Measurements from ENCODE around the gene TMEM43.
A peak's percentile ranks its signal among the peaks of the same experiment; 100 is the strongest.
"Not testable (repeated sequence)": the region's sequence is repeated elsewhere in the genome, so short reads cannot be mapped to it uniquely, and the experiment has no call there.

Gene TMEM43

DNA sequence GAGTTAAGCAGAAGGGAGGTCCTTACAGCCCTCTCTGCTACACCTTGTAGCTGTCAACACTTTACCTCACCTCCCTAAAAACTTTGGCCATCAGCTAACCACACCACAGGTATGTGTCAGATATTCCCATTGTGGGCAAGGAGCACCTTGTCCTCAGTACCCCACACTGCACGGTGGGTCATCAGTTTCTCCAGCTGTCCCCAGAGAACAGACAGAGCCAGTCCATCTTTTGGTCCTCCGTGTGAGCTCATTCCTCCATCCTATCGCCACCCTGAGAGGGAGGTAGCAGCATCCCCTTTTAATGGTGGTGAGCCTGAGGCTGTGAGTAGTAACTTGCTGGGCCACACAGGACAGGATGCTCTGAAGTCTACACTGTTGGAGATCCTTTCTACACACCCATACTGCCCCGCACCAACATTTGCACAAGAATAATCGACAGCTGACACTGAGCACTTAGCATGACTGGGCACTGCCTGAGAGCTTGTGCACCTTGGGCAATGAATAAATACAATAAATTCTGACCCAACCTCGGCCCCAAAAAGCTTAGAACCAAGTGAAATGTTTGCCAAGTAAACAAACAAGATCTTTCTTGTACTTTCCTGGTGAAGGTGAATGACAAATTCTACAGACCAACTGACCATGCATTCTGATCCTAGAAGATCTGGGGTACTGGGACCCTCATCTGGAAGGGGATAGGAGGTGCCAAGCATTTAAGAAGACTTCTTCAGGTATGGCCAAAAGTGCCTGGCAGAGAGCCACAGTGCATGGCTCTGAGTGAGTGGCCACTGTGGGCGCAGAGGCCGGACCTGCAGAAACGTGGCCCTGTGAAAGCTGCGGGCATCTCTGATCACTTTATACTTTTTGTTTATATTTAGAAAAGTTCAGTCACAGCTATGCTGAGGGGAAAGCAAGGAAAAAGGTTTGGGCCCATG, 7.1 kb upstream of the TMEM43 start:
- no peak for ATAC-seq (replicated peaks)
- H3K4me3 Mint-ChIP-seq: no peak overlapping the region
- peaks cover 37 to 59% of the 10 kb centered on the region in 2 donors for H3K36me3 Mint-ChIP-seq
- H3K9me3 Mint-ChIP-seq: no peaks in the 10 kb centered on the region
- H3K4me1 Mint-ChIP-seq: peaks cover 14 to 15% of the 10 kb centered on the region in 2 donors
- DNase-seq: no peak
- H3K27me3 Mint-ChIP-seq: no peaks in the 10 kb centered on the region
- H3K27ac Mint-ChIP-seq: peak overlapping the region; percentile 37

DNA sequence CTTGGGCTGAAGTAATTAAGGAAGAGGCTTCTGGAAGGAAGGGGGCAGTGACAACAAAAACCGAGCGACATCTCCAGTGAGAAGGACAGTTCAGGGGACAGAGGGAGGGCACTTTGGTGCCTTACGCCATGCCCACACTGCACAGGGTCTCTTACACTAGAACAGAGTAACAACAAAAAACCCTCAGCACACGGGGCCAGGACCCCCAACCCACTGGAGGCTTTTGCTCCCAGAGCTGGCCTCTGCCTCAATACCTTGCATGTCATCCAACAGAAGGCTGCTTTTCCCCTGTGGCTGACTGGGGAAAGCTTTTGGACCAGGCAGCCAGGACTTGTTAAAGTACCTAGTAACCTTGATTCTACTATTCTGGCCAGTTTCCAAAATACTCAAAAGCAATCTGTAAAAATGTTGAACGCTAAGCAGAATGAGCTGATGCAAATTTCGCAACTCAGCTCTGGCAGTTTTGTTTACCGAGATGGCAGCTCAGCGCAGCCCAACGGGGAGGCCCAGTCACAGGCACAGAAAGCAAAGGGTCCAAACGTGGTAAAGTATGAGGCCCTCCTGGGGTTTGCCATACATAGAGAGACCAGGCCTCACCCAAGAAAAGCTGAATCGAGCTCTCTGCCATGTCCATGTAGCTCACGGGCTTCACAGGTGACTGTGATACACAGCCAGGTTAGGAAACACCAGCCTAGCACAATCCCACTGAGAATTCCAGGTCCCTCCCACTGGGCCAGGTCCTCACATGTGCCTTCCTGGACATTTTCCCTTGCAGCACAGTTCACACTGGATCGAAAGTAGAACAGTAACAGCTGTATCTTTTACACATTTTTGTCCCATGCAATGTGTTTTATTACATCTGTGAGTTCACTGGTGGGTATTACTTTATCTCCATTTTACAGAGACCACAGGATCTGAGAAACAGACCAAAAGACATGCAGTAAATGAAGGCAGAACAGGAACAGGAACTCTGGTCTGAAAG, 6.2 kb upstream of the TMEM43 start:
- Mint-ChIP-seq H3K27ac (no peak overlapping the region), H3K9me3 (no peaks in the 10 kb centered on the region), H3K27me3 (no peaks in the 10 kb centered on the region), H3K36me3 (peaks cover 32 to 51% of the 10 kb centered on the region in 2 donors), H3K4me1 (peaks cover 18 to 23% of the 10 kb centered on the region in 2 donors), H3K4me3 (no peak overlapping the region)
- ATAC-seq (replicated peaks) (no peak), DNase-seq (no peak)

DNA sequence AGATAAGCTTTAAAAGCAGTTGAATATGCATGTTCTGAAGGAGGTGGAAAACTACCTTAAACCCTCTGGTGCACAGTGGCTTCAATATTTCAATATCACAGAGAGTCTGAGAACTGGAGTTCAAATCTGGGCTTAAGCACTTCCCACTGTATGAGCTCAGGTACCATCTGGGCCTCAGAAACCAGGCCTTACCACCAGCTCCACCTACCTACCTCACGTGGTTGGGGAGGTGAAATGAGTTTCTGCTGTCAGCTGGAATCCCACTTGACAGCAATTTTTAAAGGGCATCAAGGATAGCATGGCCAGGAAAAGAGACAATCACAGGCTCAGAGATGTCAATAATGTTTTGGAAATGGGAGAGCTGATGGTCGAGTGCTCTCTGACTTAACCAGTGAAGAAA, 5.2 kb upstream of the TMEM43 start:
- no peaks in the 10 kb centered on the region for H3K27me3 Mint-ChIP-seq
- H3K4me3 Mint-ChIP-seq: no peak overlapping the region
- no peak for DNase-seq
- peaks cover 28 to 44% of the 10 kb centered on the region in 2 donors for H3K36me3 Mint-ChIP-seq
- no peaks in the 10 kb centered on the region for H3K9me3 Mint-ChIP-seq
- peaks cover 18 to 25% of the 10 kb centered on the region in 2 donors for H3K4me1 Mint-ChIP-seq
- ATAC-seq (replicated peaks): no peak
- H3K27ac Mint-ChIP-seq: peak overlapping the region; percentile 31

- no peaks in the 10 kb centered on the region for H3K9me3 Mint-ChIP-seq
- H3K27ac Mint-ChIP-seq: peak overlapping the region; percentile 44
- no peak for ATAC-seq (replicated peaks)
These were observed 4.5 kb upstream of the TMEM43 start for GRCh38 chr3:14120111-14120920.

DNA sequence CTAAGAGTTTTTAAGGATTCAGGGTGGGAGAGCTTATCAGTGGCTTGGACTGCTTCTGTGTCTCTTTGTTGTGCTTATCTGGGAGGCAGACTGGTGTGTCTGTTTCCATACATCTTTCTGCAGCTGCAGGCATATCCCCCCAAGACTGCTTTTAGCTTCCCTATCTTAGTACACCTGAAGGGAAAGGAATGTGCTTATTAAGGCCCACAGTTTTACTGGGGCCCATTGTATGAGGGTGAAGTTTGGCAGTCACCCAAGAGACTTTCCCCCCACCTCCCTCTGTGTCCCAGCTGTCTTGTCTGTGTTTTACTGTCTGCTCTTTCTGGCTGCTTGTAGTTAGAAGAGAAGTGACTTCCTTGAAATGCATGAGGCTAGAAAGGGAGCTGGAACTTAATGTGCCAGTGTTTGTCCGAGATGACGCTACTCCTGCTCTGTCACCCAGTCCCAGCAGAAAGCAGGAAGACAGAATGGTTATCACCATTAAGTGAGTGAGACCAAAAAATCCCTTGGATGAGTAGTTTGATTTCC, 3.9 kb upstream of the TMEM43 start:
- peaks cover 20 to 32% of the 10 kb centered on the region in 2 donors for H3K4me1 Mint-ChIP-seq
- ATAC-seq (replicated peaks); H3K4me3 Mint-ChIP-seq; H3K27me3 Mint-ChIP-seq; DNase-seq; H3K9me3 Mint-ChIP-seq; H3K27ac Mint-ChIP-seq: not testable (repeated sequence)
- H3K36me3 Mint-ChIP-seq: peaks cover 31 to 38% of the 10 kb centered on the region in 2 donors

More at GRCh38 chr3:14120111-14120920, 4.5 kb upstream of the TMEM43 start:
- H3K4me1 Mint-ChIP-seq: peaks cover 18 to 25% of the 10 kb centered on the region in 2 donors
- H3K36me3 Mint-ChIP-seq: peaks cover 30 to 39% of the 10 kb centered on the region in 2 donors
- no peak overlapping the region for H3K4me3 Mint-ChIP-seq
- no peak for DNase-seq
- no peaks in the 10 kb centered on the region for H3K27me3 Mint-ChIP-seq

DNA sequence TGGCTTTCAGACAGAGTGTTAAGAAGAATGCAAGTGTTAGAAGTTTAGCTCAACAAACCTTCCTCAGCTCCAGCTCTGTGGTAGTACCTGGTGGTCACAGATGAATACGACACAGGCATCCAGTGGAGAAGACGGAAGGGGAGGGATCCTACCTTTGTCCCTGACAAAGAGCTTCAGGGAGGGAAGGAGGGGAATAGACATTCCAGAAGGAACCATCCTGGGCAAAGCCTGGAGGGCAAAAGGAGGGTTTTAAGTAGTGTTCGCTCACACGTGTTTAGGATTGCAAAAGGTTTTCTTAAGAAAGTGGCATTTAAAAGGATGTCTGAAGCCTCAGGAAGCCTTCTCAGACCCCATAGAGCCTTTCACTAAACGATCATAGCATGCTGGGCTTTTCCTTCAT, 3.0 kb upstream of the TMEM43 start:
- H3K4me1 Mint-ChIP-seq: peaks cover 27 to 41% of the 10 kb centered on the region in 2 donors
- no peaks in the 10 kb centered on the region for H3K9me3 Mint-ChIP-seq
- peaks cover 30 to 31% of the 10 kb centered on the region in 2 donors for H3K36me3 Mint-ChIP-seq

GRCh38 chr3:14122301-14122700, 2.6 kb upstream of the TMEM43 start:
- H3K4me3 Mint-ChIP-seq: peak overlapping the region; percentile 20 to 49
- ATAC-seq (replicated peaks) (no peak), DNase-seq (no peak)
- no peaks in the 10 kb centered on the region for H3K27me3 Mint-ChIP-seq
- no peaks in the 10 kb centered on the region for H3K9me3 Mint-ChIP-seq
- H3K27ac Mint-ChIP-seq: peak overlapping the region; percentile 65
- peaks cover 31% of the 10 kb centered on the region in 2 donors for H3K36me3 Mint-ChIP-seq
- peaks cover 29 to 45% of the 10 kb centered on the region in 2 donors for H3K4me1 Mint-ChIP-seq

More for the DNA sequence above, 3.0 kb upstream of the TMEM43 start:
- no peak for ATAC-seq (replicated peaks)
- Mint-ChIP-seq H3K27ac (no peak overlapping the region), H3K4me3 (no peak overlapping the region), H3K27me3 (no peaks in the 10 kb centered on the region)
- no peak for DNase-seq

- no peaks in the 10 kb centered on the region for H3K27me3 Mint-ChIP-seq
- H3K4me3 Mint-ChIP-seq: peak overlapping the region; percentile 92 to 94
- H3K9me3 Mint-ChIP-seq: peaks cover 0 to 3% of the 10 kb centered on the region in 2 donors
- peak overlapping the region; percentile 94 for H3K27ac Mint-ChIP-seq
- ATAC-seq (replicated peaks) (no peak), DNase-seq (no peak)
- peaks cover 34 to 58% of the 10 kb centered on the region in 2 donors for H3K4me1 Mint-ChIP-seq
- peaks cover 39 to 44% of the 10 kb centered on the region in 2 donors for H3K36me3 Mint-ChIP-seq
These were observed 1.3 kb upstream of the TMEM43 start for GRCh38 chr3:14123308-14124222.

DNA sequence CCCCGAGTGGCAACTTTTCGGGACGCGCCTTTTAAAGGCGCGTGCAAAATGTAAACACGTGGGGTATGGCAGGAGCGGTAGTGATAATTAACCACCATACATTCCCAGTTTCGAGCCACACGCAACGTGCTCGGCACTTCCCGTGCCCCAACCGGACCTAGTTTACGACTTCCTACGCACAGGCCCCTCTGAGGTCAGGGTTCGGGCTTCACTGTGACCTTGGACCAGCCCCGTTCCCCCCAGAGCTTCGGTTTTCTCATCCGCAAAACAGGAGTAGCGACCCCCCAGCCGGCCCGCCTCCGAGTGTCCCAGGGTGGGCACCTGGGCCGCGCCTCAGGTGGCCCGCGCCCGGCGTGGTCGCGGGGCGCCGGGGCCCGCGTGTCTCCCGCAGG, 633 bp upstream of the TMEM43 start:
- peaks cover 44 to 49% of the 10 kb centered on the region in 2 donors for H3K36me3 Mint-ChIP-seq
- ATAC-seq (replicated peaks) (peak; percentile 65 to 79), DNase-seq (peak; percentile 68)
- peaks cover 0 to 3% of the 10 kb centered on the region in 2 donors for H3K9me3 Mint-ChIP-seq
- peak overlapping the region; percentile 94 for H3K27ac Mint-ChIP-seq
- H3K4me3 Mint-ChIP-seq: peak overlapping the region; percentile 92 to 94
- H3K4me1 Mint-ChIP-seq: peaks cover 35 to 62% of the 10 kb centered on the region in 2 donors
- H3K27me3 Mint-ChIP-seq: no peaks in the 10 kb centered on the region

DNA sequence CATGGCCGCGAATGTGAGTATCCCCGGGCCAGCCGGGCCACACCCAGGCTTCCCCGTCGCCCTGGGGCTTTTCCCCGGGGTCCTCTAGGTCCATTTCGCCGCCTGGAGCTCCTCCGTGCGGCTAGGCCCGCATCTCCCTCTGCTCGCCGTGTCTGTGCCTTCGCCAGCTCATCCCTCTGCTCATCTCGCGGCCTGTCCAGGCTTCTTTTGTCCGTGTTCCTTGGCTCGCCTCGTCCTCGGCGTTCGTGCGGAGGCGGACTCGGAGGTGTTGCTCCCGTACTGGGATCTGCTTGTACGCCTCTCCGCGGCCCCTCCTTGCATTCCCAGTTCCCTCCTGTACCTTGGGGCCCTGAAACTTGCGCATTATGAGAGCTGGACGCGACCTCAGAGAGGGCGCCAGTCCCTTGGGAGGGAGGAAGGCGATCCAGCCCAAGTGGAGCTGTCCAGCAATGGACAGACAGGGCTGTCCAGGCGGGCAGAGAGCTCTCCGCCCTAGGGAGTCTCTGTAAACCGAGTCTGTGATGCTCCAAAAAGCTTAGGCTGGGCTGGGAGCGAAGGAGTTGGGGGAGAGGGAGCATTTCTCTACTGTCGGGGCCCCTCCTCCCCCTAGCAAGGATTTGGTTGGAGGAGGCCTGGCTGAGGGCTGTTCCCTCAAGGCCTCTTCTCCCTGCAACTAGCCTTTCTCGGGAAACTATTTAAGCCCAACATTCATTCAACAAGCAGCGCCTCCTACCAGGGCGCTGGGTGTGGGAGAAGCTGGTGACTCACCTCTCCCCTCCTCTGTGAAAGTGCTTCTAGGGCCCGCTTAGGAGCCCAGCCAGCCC, 553 bp downstream of the TMEM43 start:
- H3K4me1 Mint-ChIP-seq: peaks cover 33 to 67% of the 10 kb centered on the region in 2 donors
- peak overlapping the region; percentile 92 to 94 for H3K4me3 Mint-ChIP-seq
- peak overlapping the region; percentile 96 for H3K27ac Mint-ChIP-seq
- ATAC-seq (replicated peaks) (peak; percentile 31 to 44), DNase-seq (peak; percentile 19)
- no peaks in the 10 kb centered on the region for H3K27me3 Mint-ChIP-seq
- H3K36me3 Mint-ChIP-seq: peaks cover 37 to 50% of the 10 kb centered on the region in 2 donors
- peaks cover 0 to 3% of the 10 kb centered on the region in 2 donors for H3K9me3 Mint-ChIP-seq

DNA sequence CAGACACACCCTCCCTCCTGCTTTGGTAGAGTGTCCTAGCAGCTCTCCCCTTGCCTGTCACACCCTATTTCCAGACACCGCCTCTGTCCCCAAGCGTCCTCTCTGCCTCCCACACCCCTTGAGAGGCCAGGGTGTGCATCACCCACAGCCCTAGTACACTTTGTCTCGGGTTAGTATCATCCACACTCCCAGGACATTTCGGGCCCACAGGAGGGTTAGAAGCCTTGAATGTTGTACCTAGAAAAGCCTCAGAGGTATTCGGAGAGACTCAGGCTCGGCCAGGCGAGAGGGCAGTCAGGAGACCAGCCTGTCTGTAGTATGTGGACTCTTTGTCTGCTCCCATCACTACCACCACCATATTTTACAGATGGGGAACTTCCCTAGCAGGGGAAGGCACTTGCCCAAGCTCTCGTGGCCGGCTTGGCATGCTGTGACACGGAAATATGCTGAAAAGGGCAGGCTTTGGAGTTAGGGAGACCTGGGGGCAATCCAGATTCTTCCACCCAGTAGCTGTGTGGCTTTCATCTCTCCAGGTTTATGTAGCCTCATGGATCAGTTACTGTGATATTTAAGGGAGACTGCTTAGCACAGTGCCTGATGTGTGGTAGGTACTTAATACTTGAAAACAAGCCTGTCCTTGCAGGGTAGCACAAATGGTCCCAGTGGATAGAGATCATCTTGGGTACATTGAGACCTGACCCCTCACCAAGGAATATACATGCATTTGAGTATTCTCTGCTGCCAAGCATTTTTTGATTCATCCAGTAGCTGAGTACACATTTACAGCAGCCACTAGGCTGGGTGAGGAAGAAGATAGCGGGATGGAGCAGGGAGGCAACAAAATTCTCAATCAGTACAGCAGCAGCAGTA, 1.4 kb downstream of the TMEM43 start:
- Mint-ChIP-seq H3K27ac (peak overlapping the region; percentile 96), H3K9me3 (peaks cover 0 to 3% of the 10 kb centered on the region in 2 donors), H3K27me3 (no peaks in the 10 kb centered on the region), H3K4me3 (peak overlapping the region; percentile 92 to 94), H3K4me1 (peaks cover 32 to 67% of the 10 kb centered on the region in 2 donors), H3K36me3 (peaks cover 32 to 46% of the 10 kb centered on the region in 2 donors)
- ATAC-seq (replicated peaks): no peak
- no peak for DNase-seq
